Epithelial cell of esophagus (primary cell): Measurements from ENCODE around the gene PRCC.

ENCODE experiments used
- DNase-seq: peaks from one replicate; pipeline ENCODE4 v3.0.0; 2010; ENCODE audit warnings: low read depth
- H3K4me3 ChIP-seq: 2 replicates; pipeline ENCODE4 v1.5.1; 2011; ENCODE audit warnings: mild to moderate bottlenecking, low read length, control low read depth
- TF ChIP-seq, protein P1 (sequence below): IDR thresholded peaks from 2 replicates; pipeline ENCODE4 v1.5.1; 2011; ENCODE audit warnings: low read depth, mild to moderate bottlenecking, low read length, control low read depth, inconsistent platforms; ENCODE audit not compliant: insufficient read depth; ENCODE audit errors: missing control alignments

Gene PRCC

DNA sequence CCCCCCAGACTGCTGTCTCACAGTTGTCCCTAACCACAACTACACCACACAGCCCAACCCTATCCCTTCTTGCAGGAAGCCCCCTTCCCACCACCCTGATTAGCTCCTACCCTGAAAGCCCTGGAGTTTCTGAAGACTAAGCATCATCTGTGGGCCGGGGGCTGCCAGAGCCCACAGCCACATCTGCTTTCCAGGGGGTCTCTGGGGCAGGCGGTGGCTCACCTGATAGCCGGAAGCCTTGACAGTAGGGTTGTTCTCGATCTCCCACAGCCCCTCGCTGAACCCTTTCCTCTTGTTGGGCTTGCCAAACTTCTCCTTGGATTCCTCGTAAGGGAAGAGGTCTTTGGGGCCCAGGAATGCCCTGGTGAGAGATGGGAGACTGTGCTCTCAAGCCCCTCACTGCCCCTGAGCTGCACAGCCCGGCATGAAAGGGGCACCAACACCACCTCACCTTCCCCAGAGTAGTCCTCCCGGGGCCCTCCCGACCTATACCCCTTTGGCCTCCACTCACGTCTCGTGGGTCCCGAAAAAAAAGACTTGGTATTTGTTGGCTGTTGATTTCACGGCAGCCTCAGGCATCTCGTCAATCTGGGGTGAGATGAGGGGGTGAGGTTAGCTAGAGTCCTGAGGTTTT lies 22.4 kb upstream of the PRCC start:
- H3K4me3 ChIP-seq: no peak overlapping the region
- TF ChIP-seq, protein P1, sequence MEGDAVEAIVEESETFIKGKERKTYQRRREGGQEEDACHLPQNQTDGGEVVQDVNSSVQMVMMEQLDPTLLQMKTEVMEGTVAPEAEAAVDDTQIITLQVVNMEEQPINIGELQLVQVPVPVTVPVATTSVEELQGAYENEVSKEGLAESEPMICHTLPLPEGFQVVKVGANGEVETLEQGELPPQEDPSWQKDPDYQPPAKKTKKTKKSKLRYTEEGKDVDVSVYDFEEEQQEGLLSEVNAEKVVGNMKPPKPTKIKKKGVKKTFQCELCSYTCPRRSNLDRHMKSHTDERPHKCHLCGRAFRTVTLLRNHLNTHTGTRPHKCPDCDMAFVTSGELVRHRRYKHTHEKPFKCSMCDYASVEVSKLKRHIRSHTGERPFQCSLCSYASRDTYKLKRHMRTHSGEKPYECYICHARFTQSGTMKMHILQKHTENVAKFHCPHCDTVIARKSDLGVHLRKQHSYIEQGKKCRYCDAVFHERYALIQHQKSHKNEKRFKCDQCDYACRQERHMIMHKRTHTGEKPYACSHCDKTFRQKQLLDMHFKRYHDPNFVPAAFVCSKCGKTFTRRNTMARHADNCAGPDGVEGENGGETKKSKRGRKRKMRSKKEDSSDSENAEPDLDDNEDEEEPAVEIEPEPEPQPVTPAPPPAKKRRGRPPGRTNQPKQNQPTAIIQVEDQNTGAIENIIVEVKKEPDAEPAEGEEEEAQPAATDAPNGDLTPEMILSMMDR: no peak
- no peak for DNase-seq

DNA sequence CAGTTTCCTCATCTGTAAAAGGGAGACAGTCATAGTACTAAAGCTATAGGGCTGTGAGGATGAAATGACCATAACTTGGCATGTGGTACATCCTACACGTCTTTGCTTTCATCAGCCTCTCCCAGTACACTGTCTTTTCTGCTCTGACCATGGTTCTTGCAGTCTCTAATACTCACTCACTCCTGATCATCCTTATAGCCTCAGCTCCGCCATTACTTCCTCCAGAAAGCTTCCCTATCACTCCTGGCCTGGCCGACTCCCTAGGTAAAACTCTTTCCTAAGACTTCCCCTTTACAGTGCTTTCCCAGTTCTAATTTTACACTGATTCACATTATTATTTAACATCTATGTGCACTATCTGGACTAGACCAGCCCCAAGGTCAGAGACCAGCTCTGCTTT lies 21.5 kb upstream of the PRCC start:
- TF ChIP-seq, protein P1: no peak
- peak overlapping the region; percentile 84 for H3K4me3 ChIP-seq
- DNase-seq: no peak

DNA sequence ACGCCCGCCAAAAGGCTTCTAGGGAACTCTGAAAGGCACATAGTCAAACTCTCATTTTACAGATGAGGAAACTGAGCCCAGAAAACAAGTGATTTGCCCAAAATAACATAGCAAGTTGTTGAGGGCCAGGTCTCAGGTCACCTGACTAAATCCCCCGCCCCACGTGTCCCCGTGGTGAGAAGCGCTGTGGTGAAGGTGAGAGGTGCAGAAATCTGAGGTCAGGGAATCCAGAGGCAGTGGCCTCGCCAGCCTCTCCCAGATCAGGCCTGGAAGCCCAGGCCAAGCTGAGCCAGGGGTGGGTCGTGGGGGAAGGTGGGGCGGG lies 21.0 kb upstream of the PRCC start:
- no peak for DNase-seq
- peak overlapping the region; percentile 84 for H3K4me3 ChIP-seq
- TF ChIP-seq, protein P1: no peak

DNA sequence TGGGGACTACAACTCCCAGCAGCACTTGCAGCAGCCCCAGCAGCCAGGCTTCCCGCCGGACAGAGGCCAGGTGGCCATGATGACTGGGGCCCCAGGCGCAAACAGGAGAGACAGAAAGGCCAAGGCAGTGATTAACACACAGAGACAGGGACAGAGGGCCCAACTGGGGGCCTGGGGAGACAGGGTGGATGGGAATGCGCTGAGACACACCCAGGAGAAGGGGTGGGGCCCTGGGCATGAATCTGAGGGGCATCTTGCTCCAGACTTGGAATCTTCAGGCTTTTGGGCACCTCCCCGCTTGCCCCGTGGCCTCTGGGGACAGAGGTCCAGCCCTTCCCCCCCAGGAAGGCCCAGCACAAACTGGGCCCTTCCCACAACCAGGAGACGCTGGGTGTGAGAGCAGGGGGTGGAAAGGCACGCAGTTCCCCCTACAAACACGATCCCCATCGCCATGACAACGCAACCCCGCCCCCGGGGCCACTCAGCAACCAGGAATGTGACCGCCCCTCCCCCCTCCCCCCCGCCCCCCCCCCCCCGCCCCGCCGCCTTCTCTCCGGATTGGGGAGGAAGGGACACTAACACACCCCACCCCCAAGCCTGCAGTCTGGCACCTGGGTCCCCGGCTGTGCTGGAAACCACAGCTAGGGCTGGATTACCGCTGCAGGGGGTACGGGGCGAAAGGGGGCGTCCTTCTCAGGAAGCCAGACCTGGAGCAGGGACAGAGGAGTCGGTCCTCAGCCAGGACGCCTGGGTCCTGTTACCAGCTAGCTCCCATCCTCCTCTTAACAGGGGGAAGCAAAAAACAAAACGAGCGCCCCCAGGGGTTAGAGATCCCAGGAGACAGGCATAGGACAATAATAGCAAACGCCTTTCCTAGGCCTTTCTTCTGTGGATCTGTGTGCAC lies 20.4 kb upstream of the PRCC start:
- peak; percentile 84 for DNase-seq
- TF ChIP-seq, protein P1: peak; percentile 13
- peak overlapping the region; percentile 84 for H3K4me3 ChIP-seq

DNA sequence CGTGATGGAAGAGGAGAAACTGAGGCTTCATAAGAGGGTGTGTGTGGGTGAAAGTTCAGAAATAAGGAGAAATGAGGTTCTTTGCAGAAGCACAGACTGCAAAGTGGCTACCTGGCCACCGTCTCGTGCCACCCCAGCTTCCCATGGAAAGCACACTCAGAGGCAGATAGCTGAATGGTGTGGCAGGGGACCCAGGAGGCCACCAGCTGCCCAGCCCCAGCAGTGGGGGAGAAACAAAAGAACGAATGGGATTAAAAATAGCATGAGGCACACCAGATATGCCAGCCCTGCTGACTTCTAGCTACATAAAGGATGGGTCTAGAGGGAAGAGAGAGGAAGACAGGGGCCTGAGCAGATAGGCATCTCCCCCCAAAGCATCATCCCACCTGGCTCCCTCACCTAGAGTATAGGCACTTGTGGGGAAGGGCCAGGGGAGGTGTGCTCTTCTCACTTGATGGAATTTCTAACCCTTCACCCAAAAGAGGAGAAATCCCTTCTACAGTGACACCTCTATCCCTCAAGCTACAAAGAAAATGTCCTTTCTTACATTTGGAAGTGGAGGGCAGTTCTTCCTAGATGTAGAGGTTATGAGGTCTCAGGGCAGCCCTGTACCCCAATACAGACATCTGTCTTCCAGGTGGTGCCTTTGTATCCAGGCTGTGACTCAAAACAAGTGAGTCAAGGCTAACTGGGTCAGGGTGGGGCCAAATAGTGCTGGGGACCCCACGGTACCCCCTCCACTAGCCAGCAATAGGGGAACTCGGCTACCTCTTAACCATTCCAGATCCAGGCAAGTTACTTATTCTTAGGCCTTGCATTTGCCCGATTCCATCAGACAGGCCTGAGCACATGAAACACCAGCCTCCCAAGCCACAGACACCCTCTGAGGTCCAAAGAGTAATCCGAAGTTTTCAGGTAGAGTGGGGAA lies 19.3 kb upstream of the PRCC start:
- H3K4me3 ChIP-seq: peak overlapping the region; percentile 84
- DNase-seq: peak; percentile 36
- TF ChIP-seq, protein P1: no peak

DNA sequence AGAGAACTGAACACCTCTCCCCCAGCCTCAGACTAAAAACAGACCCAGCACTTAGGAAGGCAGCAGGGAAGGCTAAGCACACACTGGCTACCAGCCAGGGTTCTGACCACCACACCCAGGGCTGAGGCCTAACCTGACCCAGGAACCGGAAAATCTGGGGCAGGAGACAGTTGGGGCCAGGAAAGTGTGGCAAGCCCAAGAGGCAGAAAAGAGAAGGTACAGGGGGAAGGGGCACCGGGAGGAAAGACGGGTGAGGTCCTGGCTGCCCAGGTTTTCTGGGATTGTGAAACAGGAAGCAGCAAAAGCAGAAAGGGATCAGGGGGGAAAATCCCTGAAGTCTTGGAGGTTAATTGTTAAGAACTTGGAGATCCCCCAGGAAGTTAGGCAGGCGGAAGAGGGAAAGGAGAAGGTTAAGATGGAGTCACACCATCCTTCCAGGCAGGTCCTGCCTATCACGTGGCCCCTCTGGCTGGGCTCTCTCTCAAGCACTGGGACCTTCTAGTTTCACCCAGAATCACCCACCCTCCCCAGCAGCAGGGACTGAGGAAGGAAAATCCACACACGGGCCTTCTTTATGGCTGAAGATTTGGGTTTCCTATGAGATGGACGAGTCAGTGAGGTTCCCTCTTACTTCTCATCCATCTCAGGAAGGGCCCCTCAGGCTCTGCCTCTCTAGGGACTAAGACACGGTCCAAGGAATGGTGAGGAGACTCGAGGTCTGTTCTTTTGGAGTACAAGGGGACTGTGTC lies 18.5 kb upstream of the PRCC start:
- TF ChIP-seq, protein P1: no peak
- DNase-seq: peak; percentile 85
- H3K4me3 ChIP-seq: peak overlapping the region; percentile 84
